ENCODE results near the gene SLC37A2. TPM values are rescaled to one million over a fixed set of nuclear protein-coding genes. Genes with fewer than 3 reads are reported as not detected.

The SLC37A2 gene
- total RNA-seq, 1 donor: 1.7 TPM

DNA sequence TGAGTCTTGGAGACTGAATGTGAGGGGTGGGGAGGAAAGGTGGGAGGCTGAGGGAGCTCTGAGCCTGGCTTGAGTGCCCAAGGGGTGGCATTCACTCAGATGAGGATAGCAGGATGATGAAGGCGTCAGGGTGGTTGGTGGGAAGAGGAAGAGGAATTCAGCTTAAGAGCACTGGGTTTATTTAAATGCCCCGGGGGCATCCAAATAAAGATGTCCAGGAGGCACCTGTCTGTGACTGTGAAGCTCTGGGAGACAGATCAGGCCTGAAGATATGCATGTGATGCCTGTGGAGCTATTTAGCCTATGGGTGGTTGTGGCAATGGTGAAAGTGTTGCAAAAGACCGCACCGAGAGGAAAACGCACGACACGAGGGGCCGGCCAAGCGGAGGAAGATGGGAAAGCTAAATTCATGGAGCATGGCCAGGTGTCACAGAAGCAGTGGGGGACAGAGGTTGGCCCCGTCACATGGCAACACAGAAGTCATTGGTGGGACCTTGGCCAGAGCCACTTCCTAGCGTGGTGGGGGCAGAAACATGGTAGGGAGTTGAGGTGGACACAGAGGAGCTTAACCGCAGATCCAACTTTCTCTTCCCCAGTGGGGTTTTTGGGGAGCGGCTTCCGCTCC is 15.5 kb downstream of the SLC37A2 start:
- no peak overlapping the region for H3K4me3 ChIP-seq (ENCODE audit: low read depth, low read length)
- no peak for DNase-seq (ENCODE audit: low read depth)
- no peak for TF ChIP-seq CTCF (IDR thresholded peaks at IDR 0.05; ENCODE audit: insufficient read depth, low read depth, low read length)

DNA sequence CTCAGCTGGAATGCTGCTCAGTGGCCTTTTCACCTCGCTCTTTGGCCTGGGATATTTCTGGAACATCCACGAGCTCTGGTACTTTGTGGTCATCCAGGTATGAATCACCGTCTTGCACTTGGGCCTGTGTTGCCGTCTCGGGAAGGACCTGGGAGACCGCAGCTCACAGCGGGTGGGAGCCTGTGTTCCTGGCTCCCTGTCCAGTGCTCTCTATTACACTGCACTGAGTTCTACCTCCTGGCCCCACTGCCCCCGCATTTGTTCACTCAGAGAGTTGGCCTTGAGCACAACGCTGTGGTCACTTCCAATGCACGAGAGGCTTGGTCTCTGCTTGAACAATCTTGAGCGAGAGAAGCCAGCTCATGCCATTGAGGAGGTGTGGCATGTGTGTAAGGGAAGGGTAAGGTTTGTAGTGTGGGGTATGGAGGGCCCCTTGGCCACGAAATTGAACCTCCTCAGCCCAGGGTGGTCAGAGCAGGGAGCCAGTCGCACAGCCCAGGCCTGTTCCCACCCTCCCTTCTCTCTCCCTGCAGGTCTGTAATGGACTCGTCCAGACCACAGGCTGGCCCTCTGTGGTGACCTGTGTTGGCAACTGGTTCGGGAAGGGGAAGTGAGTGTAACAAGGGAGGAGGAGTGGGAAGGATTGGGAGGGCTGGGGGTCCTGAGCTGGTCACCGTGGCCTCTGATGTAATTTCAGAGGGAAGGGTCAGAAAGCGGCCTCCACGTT is 16.2 kb downstream of the SLC37A2 start:
- no peak for TF ChIP-seq CTCF (IDR thresholded peaks at IDR 0.05; ENCODE audit: insufficient read depth, low read depth, low read length)
- DNase-seq (ENCODE audit: low read depth): no peak
- no peak overlapping the region for H3K4me3 ChIP-seq (ENCODE audit: low read depth, low read length)

- no peak for TF ChIP-seq CTCF (IDR thresholded peaks at IDR 0.05; ENCODE audit: insufficient read depth, low read depth, low read length)
- no peak for DNase-seq (ENCODE audit: low read depth)
- H3K4me3 ChIP-seq (ENCODE audit: low read depth, low read length): no peak overlapping the region
Measured at GRCh38 chr11:125079878-125080530, 16.9 kb downstream of the SLC37A2 start.

DNA sequence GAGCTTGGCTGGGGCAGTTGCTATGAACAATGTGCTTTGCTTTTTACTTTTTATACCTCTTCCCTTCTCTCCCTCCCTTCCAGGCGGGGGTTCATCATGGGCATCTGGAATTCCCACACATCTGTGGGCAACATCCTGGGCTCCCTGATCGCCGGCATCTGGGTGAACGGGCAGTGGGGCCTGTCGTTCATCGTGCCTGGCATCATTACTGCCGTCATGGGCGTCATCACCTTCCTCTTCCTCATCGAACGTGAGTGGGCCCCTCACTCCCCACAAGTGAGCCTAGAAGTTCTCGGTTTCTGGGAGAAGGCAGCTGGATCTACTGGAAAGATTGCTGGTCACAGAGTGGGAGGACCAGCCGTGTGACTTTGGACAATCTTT is 17.4 kb downstream of the SLC37A2 start:
- no peak for TF ChIP-seq CTCF (IDR thresholded peaks at IDR 0.05; ENCODE audit: insufficient read depth, low read depth, low read length)

GRCh38 chr11:125081098-125081798 is 18.1 kb downstream of the SLC37A2 start:
- DNase-seq (ENCODE audit: low read depth): no peak
- H3K4me3 ChIP-seq (ENCODE audit: low read depth, low read length): no peak overlapping the region
- no peak for TF ChIP-seq CTCF (IDR thresholded peaks at IDR 0.05; ENCODE audit: insufficient read depth, low read depth, low read length)

More for the DNA sequence above, 17.4 kb downstream of the SLC37A2 start:
- no peak overlapping the region for H3K4me3 ChIP-seq (ENCODE audit: low read depth, low read length)
- no peak for DNase-seq (ENCODE audit: low read depth)

DNA sequence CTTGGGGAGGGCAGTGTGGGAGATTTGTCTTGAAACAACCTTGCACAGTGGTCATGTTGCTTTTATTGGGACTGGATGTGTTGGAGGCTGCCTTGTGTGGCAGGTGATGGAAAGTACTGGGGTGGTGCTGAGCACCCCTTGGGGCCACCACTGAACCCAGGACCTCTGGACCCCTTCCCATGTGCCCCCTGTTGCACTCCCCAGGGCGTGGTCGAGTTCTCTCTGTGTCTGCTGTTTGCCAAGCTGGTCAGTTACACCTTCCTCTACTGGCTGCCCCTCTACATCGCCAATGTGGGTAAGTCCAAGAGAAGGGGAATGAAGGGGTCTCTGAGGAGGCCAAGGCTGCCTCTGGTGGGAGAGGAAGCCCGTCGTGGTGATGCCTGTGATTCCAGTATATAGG is 18.9 kb downstream of the SLC37A2 start:
- DNase-seq (ENCODE audit: low read depth): no peak
- TF ChIP-seq CTCF (IDR thresholded peaks at IDR 0.05; ENCODE audit: insufficient read depth, low read depth, low read length): no peak
- H3K4me3 ChIP-seq (ENCODE audit: low read depth, low read length): no peak overlapping the region

Measured in fibroblast of villous mesenchyme (primary cell).